K562 treated with DMSO at 1 percent for 48 hours (cell line): ENCODE data around the gene MRGPRX1. TPM values are rescaled to one million over a fixed set of nuclear protein-coding genes. Genes with fewer than 3 reads are reported as not detected.

ENCODE experiments used
- total RNA-seq: library from RNA; unstranded; fragments of 300-600 nt; gene quantifications from 2 replicates; pipeline ENCODE4 v1.2.3, GENCODE V29; 2022; ENCODE audit warnings: low replicate concordance; ENCODE audit errors: extremely low read depth

Gene MRGPRX1
- total RNA-seq = not detected in 2 replicates

GRCh38 chr11:18939314-18939713 lies at the start of gene MRGPRX1:
Gene MRGPRX1, minus strand, starts transcription at chr11:18939414. Its CDS starts 4,630 bp downstream, at chr11:18934784.

Other genes starting within 250 kb of the MRGPRX1 start
- not detected in 2 replicates for gene TMEM86A, start 240.6 kb downstream of the MRGPRX1 start, total RNA-seq
- gene IGSF22, start 213.2 kb downstream of the MRGPRX1 start, total RNA-seq = not detected in 2 replicates
- gene PTPN5, start 147.6 kb downstream of the MRGPRX1 start, total RNA-seq = not detected in 2 replicates
- not detected in 2 replicates for gene MRGPRX2, start 121.3 kb upstream of the MRGPRX1 start, total RNA-seq
- not detected in 2 replicates for gene ZDHHC13, start 177.8 kb upstream of the MRGPRX1 start, total RNA-seq